HepG2 (cell line): ENCODE measurements around the gene DHTKD1. TPM values are rescaled to one million over a fixed set of nuclear protein-coding genes. Genes with fewer than 3 reads are reported as not detected.

Experiments used
- DNMT1 ChIP-seq: sonication (generic); formaldehyde crosslinking; IDR thresholded peaks from 2 replicates; pipeline ENCODE4 v1.5.1; 2020; ENCODE audit warnings: mild to moderate bottlenecking, missing genetic modification reagents
- KDM4B ChIP-seq: sonication (generic); formaldehyde crosslinking; IDR thresholded peaks from 2 replicates; pipeline ENCODE4 v1.4.0; 2020; ENCODE audit warnings: missing genetic modification reagents
- SIN3A ChIP-seq: IDR thresholded peaks from 2 replicates; pipeline ENCODE4 v1.6.1; 2011; ENCODE audit warnings: low read depth, mild to moderate bottlenecking, control low read depth, low read length, borderline replicate concordance
- XBP1 ChIP-seq: sonication (generic); formaldehyde crosslinking; IDR thresholded peaks from 2 replicates; pipeline ENCODE4 v1.5.0; 2020; ENCODE audit warnings: missing genetic modification reagents
- ZNF646 ChIP-seq: sonication (generic); formaldehyde crosslinking; IDR thresholded peaks from 2 replicates; pipeline ENCODE4 v1.9.0; 2021; ENCODE audit warnings: mild to moderate bottlenecking, missing genetic modification reagents
- ZNF770 ChIP-seq: sonication (generic); formaldehyde crosslinking; IDR thresholded peaks from 2 replicates; pipeline ENCODE4 v1.5.0; 2020; ENCODE audit warnings: mild to moderate bottlenecking, missing genetic modification reagents
- polyA plus RNA-seq, 8 experiments: library from polyadenylated mRNA; depleted of rRNA in 3 of 8; stranded (reverse) in 7 of 8; unstranded in 1 of 8; fragments of >200 nt; fragmentation: Illumina TruSeq in 4 of 8; extraction: Trizol in 4 of 8; gene quantifications; 2 replicates each; pipeline versions ENCODE4 v1.2.1 to v1.2.3, GENCODE V29; 2011 to 2016; ENCODE audit warnings: low read depth in 4 of 8, missing spikeins in 1 of 8, mixed read lengths in 1 of 8; ENCODE audit not compliant: insufficient read depth in 1 of 8
- total RNA-seq, 5 experiments: library from RNA; depleted of rRNA; stranded (reverse); fragments of >200 nt; fragmentation: Illumina TruSeq; extraction: Trizol; gene quantifications; 2 replicates each; pipeline ENCODE4 v1.2.3, GENCODE V29; 2016; ENCODE audit warnings: low read depth in 1 of 5
- TF ChIP-seq, protein P1 (sequence below): sonication (generic); formaldehyde crosslinking; IDR thresholded peaks from 2 replicates; pipeline ENCODE4 v1.4.0; 2020; ENCODE audit warnings: mild to moderate bottlenecking, missing genetic modification reagents
- TF ChIP-seq, protein P2 (sequence below): IDR thresholded peaks from 2 replicates; pipeline ENCODE4 v1.4.0; 2020; ENCODE audit warnings: mild to moderate bottlenecking, missing genetic modification reagents
- TF ChIP-seq, protein P3 (sequence below): sonication (generic); formaldehyde crosslinking; IDR thresholded peaks from 2 replicates; pipeline ENCODE4 v1.4.0; 2020; ENCODE audit warnings: missing genetic modification reagents

Gene DHTKD1
- total and polyA plus RNA-seq, 2 of the 13 experiments (the other 11 are each of a cell fraction or from before 2014, with no cell fraction given): 9.6 to 14.1 TPM

DNA sequence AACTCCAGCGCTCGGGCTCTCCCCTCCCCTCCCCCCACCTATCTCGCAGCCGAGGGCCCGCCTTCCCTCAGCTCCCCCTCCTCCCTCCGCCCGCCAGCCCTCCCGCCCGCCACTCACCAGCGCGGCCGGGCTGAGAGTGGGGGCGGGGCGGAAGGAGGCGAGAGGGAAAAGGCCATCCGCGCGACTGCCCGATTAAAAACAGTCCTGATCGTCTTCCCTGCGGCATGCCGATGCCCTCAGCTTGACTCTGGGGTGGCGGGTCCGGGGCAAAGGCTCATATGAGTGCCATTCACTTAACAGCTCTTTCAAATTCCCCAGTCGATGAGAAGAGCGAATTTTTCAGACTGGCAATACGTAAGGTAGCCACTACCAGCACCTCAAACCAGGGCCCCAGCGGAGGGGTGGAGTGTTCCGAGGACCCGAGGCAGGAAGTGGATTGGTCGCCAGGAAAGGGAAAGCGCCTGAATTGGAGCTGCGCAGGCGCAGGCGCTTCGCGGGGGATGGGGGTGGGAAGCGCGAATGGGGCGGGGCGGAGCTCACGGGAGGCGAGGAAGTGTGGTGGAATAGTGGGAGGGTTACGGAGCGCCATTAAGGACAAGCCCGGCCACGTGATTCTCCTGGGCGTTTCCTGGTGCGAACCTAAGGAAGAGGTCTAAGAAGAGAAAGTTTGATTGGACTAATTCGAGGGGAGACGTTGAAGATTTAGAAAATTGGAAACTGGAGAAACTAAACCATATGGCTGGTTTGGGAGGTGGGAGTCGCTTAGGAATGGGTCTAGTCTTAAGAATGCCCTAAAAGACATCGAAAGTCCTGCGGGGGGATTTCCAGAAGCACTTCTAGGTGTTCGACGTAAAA, 25.7 kb upstream of the DHTKD1 start, which contains the start of gene UPF2 (continued):
- TF ChIP-seq ZNF646 (no peak), ZNF770 (CRISPR knock-in tag) (no peak; the same call in 1 of the 2 replicates), SIN3A (no peak), XBP1 (CRISPR knock-in tag) (no peak), DNMT1 (no peak), KDM4B (CRISPR knock-in tag) (no peak)
- TF ChIP-seq, protein P1, sequence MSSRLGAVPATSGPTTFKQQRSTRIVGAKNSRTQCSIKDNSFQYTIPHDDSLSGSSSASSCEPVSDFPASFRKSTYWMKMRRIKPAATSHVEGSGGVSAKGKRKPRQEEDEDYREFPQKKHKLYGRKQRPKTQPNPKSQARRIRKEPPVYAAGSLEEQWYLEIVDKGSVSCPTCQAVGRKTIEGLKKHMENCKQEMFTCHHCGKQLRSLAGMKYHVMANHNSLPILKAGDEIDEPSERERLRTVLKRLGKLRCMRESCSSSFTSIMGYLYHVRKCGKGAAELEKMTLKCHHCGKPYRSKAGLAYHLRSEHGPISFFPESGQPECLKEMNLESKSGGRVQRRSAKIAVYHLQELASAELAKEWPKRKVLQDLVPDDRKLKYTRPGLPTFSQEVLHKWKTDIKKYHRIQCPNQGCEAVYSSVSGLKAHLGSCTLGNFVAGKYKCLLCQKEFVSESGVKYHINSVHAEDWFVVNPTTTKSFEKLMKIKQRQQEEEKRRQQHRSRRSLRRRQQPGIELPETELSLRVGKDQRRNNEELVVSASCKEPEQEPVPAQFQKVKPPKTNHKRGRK (CRISPR knock-in tag): no peak
- TF ChIP-seq, protein P2, sequence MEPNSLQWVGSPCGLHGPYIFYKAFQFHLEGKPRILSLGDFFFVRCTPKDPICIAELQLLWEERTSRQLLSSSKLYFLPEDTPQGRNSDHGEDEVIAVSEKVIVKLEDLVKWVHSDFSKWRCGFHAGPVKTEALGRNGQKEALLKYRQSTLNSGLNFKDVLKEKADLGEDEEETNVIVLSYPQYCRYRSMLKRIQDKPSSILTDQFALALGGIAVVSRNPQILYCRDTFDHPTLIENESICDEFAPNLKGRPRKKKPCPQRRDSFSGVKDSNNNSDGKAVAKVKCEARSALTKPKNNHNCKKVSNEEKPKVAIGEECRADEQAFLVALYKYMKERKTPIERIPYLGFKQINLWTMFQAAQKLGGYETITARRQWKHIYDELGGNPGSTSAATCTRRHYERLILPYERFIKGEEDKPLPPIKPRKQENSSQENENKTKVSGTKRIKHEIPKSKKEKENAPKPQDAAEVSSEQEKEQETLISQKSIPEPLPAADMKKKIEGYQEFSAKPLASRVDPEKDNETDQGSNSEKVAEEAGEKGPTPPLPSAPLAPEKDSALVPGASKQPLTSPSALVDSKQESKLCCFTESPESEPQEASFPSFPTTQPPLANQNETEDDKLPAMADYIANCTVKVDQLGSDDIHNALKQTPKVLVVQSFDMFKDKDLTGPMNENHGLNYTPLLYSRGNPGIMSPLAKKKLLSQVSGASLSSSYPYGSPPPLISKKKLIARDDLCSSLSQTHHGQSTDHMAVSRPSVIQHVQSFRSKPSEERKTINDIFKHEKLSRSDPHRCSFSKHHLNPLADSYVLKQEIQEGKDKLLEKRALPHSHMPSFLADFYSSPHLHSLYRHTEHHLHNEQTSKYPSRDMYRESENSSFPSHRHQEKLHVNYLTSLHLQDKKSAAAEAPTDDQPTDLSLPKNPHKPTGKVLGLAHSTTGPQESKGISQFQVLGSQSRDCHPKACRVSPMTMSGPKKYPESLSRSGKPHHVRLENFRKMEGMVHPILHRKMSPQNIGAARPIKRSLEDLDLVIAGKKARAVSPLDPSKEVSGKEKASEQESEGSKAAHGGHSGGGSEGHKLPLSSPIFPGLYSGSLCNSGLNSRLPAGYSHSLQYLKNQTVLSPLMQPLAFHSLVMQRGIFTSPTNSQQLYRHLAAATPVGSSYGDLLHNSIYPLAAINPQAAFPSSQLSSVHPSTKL (CRISPR knock-in tag): no peak
- TF ChIP-seq, protein P3, sequence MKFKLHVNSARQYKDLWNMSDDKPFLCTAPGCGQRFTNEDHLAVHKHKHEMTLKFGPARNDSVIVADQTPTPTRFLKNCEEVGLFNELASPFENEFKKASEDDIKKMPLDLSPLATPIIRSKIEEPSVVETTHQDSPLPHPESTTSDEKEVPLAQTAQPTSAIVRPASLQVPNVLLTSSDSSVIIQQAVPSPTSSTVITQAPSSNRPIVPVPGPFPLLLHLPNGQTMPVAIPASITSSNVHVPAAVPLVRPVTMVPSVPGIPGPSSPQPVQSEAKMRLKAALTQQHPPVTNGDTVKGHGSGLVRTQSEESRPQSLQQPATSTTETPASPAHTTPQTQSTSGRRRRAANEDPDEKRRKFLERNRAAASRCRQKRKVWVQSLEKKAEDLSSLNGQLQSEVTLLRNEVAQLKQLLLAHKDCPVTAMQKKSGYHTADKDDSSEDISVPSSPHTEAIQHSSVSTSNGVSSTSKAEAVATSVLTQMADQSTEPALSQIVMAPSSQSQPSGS: no peak
